Renal pelvis (tissue), 4 donors: ENCODE results near the gene IGF2BP3. TPM values are rescaled to one million over a fixed set of nuclear protein-coding genes. Genes with fewer than 3 reads are reported as not detected.

ENCODE experiments used
- DNase-seq: peaks from one replicate; pipeline ENCODE4 v3.0.0-alpha.2; 2013
- polyA plus RNA-seq, 3 donors: library from polyadenylated mRNA; unstranded; fragments of 120-200 nt; gene quantifications; one replicate each; pipeline ENCODE4 v1.2.1, GENCODE V29; 2013; ENCODE audit not compliant: insufficient read length in 3 of 3

The IGF2BP3 gene
- polyA plus RNA-seq, 3 donors: 57.3 to 90.2 (median 72.1) TPM

DNA sequence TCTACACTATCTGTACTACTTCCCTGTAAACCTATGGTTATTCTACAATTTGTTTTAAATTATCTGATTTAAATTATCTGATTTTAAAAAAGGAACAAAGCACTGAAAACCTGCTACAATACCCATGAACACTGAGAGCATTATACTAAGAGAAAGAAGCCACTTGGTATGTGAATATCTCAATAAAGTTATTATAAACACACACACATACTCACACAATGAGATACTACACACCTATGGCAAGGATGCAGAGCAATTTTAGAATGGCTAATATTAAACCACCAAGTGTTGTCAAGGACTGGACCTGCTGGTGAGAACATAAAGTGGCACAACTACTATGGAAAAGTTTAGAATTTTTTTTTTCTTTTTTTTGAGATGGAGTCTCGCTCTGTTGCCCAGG, 82.7 kb downstream of the IGF2BP3 start:
- no peak for DNase-seq

GRCh38 chr7:23385140-23385539, 85.2 kb downstream of the IGF2BP3 start:
- no peak for DNase-seq

- DNase-seq: no peak
These were observed 87.1 kb downstream of the IGF2BP3 start for GRCh38 chr7:23383225-23383624.

- DNase-seq: no peak
These were observed 89.3 kb downstream of the IGF2BP3 start for GRCh38 chr7:23380961-23381360.

DNA sequence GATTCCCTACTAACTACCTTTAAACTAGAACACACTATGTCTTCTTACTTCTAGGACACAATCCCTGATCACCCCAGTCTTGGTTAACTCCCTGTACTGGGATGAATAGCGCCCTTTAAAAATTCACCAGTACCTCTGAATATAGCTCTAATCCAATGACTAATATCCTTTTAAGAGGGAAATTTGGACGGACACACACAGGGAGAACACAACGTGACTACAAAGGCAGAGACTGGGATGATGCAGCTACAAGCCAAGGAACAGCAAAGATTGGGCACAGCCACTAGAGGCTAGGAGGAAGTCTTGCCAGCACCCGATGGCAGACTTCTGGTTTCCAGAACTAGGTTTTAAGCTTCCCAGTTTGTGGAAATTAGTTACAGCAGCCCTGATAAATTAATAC, 89.7 kb downstream of the IGF2BP3 start:
- DNase-seq: no peak

- DNase-seq: no peak
These were observed 91.3 kb downstream of the IGF2BP3 start for GRCh38 chr7:23378996-23379395.

GRCh38 chr7:23377134-23377533, 93.2 kb downstream of the IGF2BP3 start:
- DNase-seq: no peak

DNA sequence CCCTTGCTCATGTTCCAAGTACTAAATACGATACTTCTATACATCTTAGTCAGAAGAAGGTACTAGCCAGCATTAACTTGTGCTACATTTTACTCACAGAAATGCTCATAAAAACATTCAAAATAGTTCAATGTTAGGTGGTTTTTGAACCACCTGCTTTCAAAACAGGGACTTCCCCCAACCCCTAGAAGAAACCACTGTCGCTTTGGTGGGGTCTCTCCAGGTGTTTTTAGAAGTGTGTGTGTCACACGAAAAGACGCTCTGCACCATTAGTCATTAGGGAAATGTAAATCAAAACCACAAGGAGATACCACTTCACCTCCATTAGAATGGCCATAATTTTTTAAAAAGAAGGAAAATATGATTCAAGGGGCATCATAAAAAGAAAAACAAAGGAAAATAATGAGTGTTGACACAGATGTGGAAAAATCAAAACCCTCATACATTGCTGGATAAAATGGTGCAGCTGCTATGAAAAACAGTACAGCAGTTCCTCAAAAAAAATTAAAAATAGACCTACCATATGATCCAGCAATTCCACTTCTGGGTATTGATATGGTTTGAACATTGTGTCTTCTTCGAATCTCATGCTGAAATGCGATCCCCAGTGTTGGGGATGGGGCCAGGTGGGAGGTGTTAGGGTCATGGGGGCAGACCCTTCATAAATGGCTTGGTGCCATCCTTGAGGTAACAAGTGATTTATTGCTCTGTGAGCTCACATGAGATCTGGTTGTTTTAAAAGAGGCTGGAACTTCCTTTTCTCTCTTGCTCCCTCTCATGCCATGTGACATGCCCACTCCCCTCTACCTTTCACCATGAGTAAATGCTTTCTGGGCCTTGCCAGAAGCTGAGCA, 96.9 kb downstream of the IGF2BP3 start:
- DNase-seq: no peak

DNA sequence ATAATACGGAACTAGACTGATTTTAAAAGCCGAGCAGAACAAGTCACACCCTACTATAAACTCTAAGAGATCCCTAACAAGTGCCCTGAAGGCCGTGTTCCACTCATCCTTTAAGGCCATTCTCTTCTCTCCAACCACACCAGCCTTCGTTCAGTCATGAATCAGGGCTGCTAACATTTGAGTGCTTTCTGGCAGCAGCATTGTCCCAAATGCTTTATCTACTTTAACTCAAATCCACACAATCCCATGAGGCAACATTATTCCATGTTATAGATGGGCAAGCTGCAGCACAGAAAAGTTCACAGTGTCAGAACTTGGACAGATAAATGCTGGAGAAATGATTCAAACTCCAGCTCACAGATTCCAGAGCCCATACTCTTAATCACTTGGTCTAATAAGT, 97.7 kb downstream of the IGF2BP3 start:
- DNase-seq: no peak

DNA sequence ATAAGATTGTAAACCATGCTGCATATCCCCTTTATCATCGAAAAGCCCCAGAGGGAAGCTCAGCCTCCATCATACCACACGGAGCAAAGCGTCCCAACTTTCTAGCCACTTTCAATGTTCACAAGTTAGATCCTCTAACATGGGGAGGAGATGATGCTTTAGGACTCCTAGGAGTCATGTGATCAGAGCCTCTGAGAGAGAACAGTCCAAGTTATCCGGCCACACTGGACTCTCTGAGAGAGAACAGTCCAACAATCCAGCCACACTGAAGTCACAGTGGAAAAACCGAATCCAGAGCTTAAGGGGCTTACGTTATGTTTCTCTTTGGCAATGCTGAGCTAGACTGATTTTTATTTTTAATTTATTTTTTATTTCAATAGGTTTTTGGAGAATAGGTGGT, 98.6 kb downstream of the IGF2BP3 start:
- no peak for DNase-seq

GRCh38 chr7:23369695-23370404, 100.4 kb downstream of the IGF2BP3 start:
- DNase-seq: no peak

- no peak for DNase-seq
These were observed 101.2 kb downstream of the IGF2BP3 start for GRCh38 chr7:23369100-23369499.

GRCh38 chr7:23358152-23358674, 112.1 kb downstream of the IGF2BP3 start:
- no peak for DNase-seq

- DNase-seq: no peak
These were observed 112.8 kb downstream of the IGF2BP3 start for GRCh38 chr7:23357190-23358093.

GRCh38 chr7:23356726-23357125, 113.6 kb downstream of the IGF2BP3 start:
- DNase-seq: no peak

- DNase-seq: no peak
These were observed 114.1 kb downstream of the IGF2BP3 start for GRCh38 chr7:23356168-23356567.

GRCh38 chr7:23353172-23353571, 117.1 kb downstream of the IGF2BP3 start:
- no peak for DNase-seq

DNA sequence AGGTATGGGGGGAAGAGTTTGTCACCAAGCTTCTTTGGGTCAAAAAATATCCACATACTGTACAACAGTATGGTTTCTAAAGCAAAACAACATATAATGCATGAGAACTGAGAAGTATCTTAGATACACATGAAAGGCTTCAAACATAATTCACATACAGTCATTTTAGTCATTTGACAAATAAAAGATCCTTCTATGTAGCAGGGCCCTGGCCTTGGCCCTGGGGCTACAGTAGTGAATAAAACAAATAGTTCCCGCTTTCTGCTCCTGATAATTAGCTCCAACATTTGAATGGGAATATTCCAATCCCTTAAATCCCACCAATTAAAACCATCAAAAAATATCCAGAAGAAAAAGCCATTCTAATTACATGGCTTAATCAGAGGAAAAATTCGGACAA, 119.8 kb downstream of the IGF2BP3 start:
- no peak for DNase-seq

DNA sequence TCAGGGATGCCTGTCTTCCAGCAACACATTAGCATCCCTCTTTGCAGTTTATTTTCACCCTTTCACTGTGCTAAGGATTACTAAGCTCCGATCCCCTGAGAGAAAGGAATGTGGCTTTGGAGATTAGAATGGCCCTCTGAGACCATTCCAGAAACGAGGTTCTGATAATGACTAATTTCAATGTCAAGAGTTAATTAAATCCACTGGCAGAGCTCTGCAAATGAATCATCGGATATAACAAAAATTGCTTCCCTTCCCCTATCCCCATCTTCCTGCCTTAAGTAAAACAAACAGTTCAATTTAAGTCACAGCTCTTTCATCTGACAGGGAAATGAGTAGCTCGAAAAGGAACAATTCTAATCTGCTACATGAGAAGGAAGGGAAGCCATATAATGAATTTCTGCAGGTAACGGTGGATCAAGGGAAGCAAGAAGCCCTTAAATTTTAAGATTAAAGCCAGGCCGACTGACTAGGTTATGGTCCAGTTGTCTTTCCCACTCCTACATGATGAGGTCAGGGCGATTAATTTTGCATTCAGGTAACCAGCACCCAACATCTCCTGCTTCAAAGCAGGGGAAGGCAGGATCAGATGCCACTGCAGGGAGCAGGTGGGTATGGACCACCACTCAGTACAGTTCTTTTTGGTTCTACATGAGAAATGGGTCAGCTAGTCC, 120.7 kb downstream of the IGF2BP3 start:
- no peak for DNase-seq

GRCh38 chr7:23347682-23348180, 122.6 kb downstream of the IGF2BP3 start:
- DNase-seq: no peak

GRCh38 chr7:23347033-23347681, 123.1 kb downstream of the IGF2BP3 start:
- no peak for DNase-seq
